Naive thymus-derived CD8-positive, alpha-beta T cell (primary cell): ENCODE results near the gene TXNRD1. TPM values are rescaled to one million over a fixed set of nuclear protein-coding genes. Genes with fewer than 3 reads are reported as not detected.
"Not testable (repeated sequence)": the region's sequence is repeated elsewhere in the genome, so short reads cannot be mapped to it uniquely, and the experiment has no call there.

Experiments
- ATAC-seq, 2 donors: fragments of 150-1000 bp; cut with Tn5 transposase in 1 of 2; sonication (Bioruptor Pico), chemical (Tn5 transposase) in 1 of 2; 1 replicate in 1 of 2; 2 replicates in 1 of 2; pipeline ENCODE4 v1.10.0; 2021; ENCODE audit warnings: mild to moderate bottlenecking in 2 of 2, moderate library complexity in 2 of 2
- POLR2A ChIA-PET: fragments of 350-600 bp; sonication (Branson Sonifier 250); formaldehyde crosslinking; loops from one replicate; lab custom pipeline; 2021; ENCODE audit warnings: antibody characterized with exemption; lab: Charles Lee
- DNase-seq, 10 donors: peaks; one replicate each; pipeline versions ENCODE4 v3.0.0 to v3.0.0-alpha.2; 2020 to 2022
- H3K27ac Mint-ChIP-seq, 10 donors: one replicate each; pipeline ENCODE4 v1.8.0; 2020 to 2022; ENCODE audit warnings: mild to moderate bottlenecking in 10 of 10, mixed read lengths in 10 of 10, moderate library complexity in 4 of 10, inconsistent platforms in 1 of 10
- H3K27me3 Mint-ChIP-seq, 5 donors: one replicate each; pipeline ENCODE4 v1.8.0; 2021 to 2022; ENCODE audit warnings: mixed read lengths in 5 of 5
- H3K36me3 Mint-ChIP-seq, 3 donors: one replicate each; pipeline ENCODE4 v1.8.0; 2020 to 2022; ENCODE audit warnings: mixed read lengths in 3 of 3, mild to moderate bottlenecking in 2 of 3, inconsistent platforms in 1 of 3
- H3K4me1 Mint-ChIP-seq, 4 donors: one replicate each; pipeline ENCODE4 v1.8.0; 2021 to 2022; ENCODE audit warnings: mixed read lengths in 4 of 4
- H3K4me3 Mint-ChIP-seq, 10 donors: one replicate each; pipeline ENCODE4 v1.8.0; 2020 to 2022; ENCODE audit warnings: mild to moderate bottlenecking in 10 of 10, mixed read lengths in 10 of 10, moderate library complexity in 6 of 10, inconsistent platforms in 1 of 10
- H3K9me3 Mint-ChIP-seq, 9 donors: one replicate each; pipeline ENCODE4 v1.8.0; 2020 to 2022; ENCODE audit warnings: mixed read lengths in 9 of 9, mild to moderate bottlenecking in 3 of 9, inconsistent platforms in 1 of 9, moderate library complexity in 1 of 9
- polyA plus RNA-seq, 3 donors: library from polyadenylated mRNA; unstranded; fragments of 300-500 nt; fragmentation: Illumina TruSeq; gene quantifications; one replicate each; pipeline ENCODE4 v1.2.3, GENCODE V29; 2021
- total RNA-seq, 8 experiments: library from RNA in 2 of 8; stranded (reverse) in 2 of 8; gene quantifications; one replicate each; pipeline ENCODE4 v1.2.3 and lab custom pipeline; 2021 to 2026

The TXNRD1 gene
- total and polyA plus RNA-seq, 5 experiments from 2014 or later: 18.7 to 102 (median 29.6) TPM

DNA sequence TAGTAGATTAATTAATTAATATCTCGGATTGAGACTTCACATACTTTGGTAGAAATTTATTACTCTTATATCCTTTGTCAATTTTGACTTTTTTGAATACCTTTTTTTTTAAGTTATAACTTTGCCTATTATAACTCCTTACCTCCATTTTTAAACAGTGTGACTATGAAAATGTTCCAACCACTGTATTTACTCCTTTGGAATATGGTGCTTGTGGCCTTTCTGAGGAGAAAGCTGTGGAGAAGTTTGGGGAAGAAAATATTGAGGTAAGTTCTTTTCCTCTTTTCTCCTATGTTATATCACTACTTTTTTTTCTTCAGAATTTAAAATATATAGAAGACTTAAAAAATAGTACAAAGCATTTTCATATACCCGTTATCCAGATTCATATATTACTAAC, 115.8 kb downstream of the TXNRD1 start:
- Mint-ChIP-seq H3K9me3 (no peaks in the 10 kb centered on the region), H3K36me3 (peaks cover 0 to 60% (median 16%) of the 10 kb centered on the region in 3 donors), H3K27me3 (no peaks in the 10 kb centered on the region), H3K27ac (no peak overlapping the region), H3K4me3 (no peak overlapping the region), H3K4me1 (no peaks in the 10 kb centered on the region)
- POLR2A ChIA-PET: no interaction called here
- no peak for DNase-seq
- no peak for ATAC-seq

GRCh38 chr12:104332273-104332672, 116.7 kb downstream of the TXNRD1 start:
- H3K4me1 Mint-ChIP-seq, H3K9me3 Mint-ChIP-seq, H3K27ac Mint-ChIP-seq, H3K4me3 Mint-ChIP-seq, DNase-seq, H3K27me3 Mint-ChIP-seq, ATAC-seq, POLR2A ChIA-PET: not testable (repeated sequence)
- peaks cover 0 to 59% (median 11%) of the 10 kb centered on the region in 3 donors for H3K36me3 Mint-ChIP-seq

DNA sequence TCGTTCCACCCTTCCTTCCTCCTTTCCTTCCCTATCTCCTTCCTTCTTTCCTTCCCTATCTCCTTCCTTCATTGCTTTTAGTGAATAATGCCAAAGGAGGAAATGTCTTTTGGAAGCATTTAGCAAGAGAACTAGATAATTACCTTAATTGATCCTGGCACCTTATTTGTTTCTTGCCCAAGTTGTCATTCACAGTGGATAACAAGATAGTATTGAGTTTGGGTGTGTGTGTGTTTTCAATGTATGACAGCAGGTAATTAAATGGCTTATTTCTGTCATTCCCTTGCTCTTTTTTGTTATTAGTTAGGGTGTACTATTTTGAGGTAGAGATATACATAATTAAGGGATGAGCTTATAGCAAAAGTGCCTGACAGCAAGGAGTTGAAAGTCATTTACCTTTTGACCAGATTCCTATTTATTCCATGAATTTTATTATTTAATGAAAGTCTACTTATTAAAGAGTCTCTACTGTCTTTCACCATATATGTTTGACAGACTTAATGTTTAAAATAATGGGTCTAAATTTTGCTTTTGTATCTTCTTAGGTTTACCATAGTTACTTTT, 118.2 kb downstream of the TXNRD1 start:
- no peaks in the 10 kb centered on the region for H3K27me3 Mint-ChIP-seq
- DNase-seq: no peak
- no peak for ATAC-seq
- H3K27ac Mint-ChIP-seq: peak overlapping the region in 1 of 10 donors; percentile 50
- peaks cover 0 to 58% (median 5%) of the 10 kb centered on the region in 3 donors for H3K36me3 Mint-ChIP-seq
- H3K4me1 Mint-ChIP-seq: no peaks in the 10 kb centered on the region
- no peaks in the 10 kb centered on the region for H3K9me3 Mint-ChIP-seq
- no peak overlapping the region for H3K4me3 Mint-ChIP-seq
- POLR2A ChIA-PET: no interaction called here

GRCh38 chr12:104334581-104334980, 119.0 kb downstream of the TXNRD1 start:
- Mint-ChIP-seq H3K27ac (no peak overlapping the region), H3K36me3 (peaks cover 0 to 59% (median 7%) of the 10 kb centered on the region in 3 donors), H3K4me1 (no peaks in the 10 kb centered on the region), H3K9me3 (no peaks in the 10 kb centered on the region), H3K27me3 (no peaks in the 10 kb centered on the region), H3K4me3 (no peak overlapping the region)
- DNase-seq (no peak), ATAC-seq (no peak)
- POLR2A ChIA-PET: no interaction called here

GRCh38 chr12:104336115-104336514, 120.5 kb downstream of the TXNRD1 start:
- Mint-ChIP-seq H3K4me3 (no peak overlapping the region), H3K4me1 (no peaks in the 10 kb centered on the region), H3K27me3 (no peaks in the 10 kb centered on the region), H3K9me3 (no peaks in the 10 kb centered on the region), H3K36me3 (peaks cover 0 to 66% (median 7%) of the 10 kb centered on the region in 3 donors), H3K27ac (no peak overlapping the region)
- ATAC-seq (no peak), DNase-seq (no peak)
- POLR2A ChIA-PET: no interaction called here

- Mint-ChIP-seq H3K9me3 (no peaks in the 10 kb centered on the region), H3K27me3 (no peaks in the 10 kb centered on the region), H3K4me1 (no peaks in the 10 kb centered on the region), H3K27ac (peak overlapping the region in 1 of 10 donors; percentile 29), H3K4me3 (no peak overlapping the region), H3K36me3 (peaks cover 0 to 69% (median 6%) of the 10 kb centered on the region in 3 donors)
- ATAC-seq: no peak
- POLR2A ChIA-PET: no interaction called here
- no peak for DNase-seq
Observed at GRCh38 chr12:104337030-104337558, 121.5 kb downstream of the TXNRD1 start.

GRCh38 chr12:104339663-104340062, 124.1 kb downstream of the TXNRD1 start:
- no peak for ATAC-seq
- Mint-ChIP-seq H3K9me3 (no peaks in the 10 kb centered on the region), H3K4me3 (no peak overlapping the region), H3K27me3 (no peaks in the 10 kb centered on the region), H3K36me3 (peaks cover 0 to 73% (median 6%) of the 10 kb centered on the region in 3 donors), H3K4me1 (peaks cover 0 to 5% (median 0%) of the 10 kb centered on the region in 4 donors), H3K27ac (peak overlapping the region in 1 of 10 donors; percentile 3)
- POLR2A ChIA-PET: no interaction called here
- DNase-seq: no peak

DNA sequence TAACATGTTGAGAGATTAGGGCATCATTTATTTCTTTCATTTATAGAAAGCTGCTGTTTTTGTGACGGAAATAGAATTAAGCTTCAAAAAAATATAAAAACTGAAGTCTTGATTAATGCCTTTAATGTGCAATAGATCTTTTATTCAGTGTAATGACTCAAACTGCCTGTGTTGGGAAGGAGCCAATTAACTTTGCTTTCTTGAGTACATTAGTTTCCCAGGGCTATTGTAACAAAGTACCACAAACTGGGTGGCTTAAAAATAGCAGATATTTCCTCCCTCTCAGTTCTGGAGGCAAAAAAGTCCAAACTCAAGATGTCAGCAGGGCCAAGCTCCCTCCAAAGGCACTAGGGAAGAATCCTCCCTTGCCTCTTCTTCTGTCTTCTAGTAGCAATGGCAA, 124.6 kb downstream of the TXNRD1 start:
- DNase-seq: no peak
- H3K4me1 Mint-ChIP-seq: peaks cover 0 to 5% (median 0%) of the 10 kb centered on the region in 4 donors
- H3K4me3 Mint-ChIP-seq: no peak overlapping the region
- POLR2A ChIA-PET: no interaction called here
- H3K36me3 Mint-ChIP-seq: peaks cover 0 to 68% (median 3%) of the 10 kb centered on the region in 3 donors
- H3K27ac Mint-ChIP-seq: no peak overlapping the region
- H3K9me3 Mint-ChIP-seq: no peaks in the 10 kb centered on the region
- no peaks in the 10 kb centered on the region for H3K27me3 Mint-ChIP-seq
- no peak for ATAC-seq

DNA sequence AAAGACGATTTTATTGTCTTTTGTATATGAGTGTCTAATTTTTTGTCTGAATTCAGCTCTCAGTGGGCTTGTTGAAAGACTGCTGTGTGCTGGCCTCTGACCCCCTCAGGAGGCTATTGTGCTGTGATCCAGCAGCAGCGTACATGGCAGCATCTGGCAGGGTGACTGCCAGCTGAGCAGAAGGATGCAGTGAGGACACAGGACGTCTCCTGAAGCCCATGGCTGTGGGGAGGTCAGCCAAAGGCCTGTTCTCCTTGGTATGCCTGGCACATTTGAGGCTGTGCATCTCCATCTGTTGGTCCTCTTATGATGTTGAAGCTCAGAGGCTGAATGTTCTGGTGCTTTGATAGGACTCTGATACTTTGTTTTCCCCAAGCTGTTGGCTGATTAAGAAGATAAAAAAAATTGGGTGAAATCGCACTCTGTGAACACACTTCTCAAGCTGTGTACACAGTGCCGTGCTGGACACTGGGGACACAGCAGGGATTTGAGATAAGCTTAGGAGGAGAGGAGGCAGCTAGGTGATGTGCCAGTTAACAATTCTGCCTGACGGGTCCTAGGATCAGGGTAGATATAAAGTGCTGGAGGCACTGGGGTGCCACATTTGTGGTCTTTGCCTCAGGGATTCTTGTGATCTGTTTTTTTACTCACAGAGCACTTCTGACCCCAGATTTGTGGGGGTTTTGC, 125.5 kb downstream of the TXNRD1 start:
- ATAC-seq: no peak
- POLR2A ChIA-PET: interaction anchor here (0.6 kb wide), 1 partner anchor 50 kb away, joined by 4 read pairs; no protein-coding TSS in a partner anchor
- H3K27me3 Mint-ChIP-seq: no peaks in the 10 kb centered on the region
- no peak overlapping the region for H3K4me3 Mint-ChIP-seq
- H3K4me1 Mint-ChIP-seq: peaks cover 0 to 5% (median 0%) of the 10 kb centered on the region in 4 donors
- DNase-seq: no peak
- no peaks in the 10 kb centered on the region for H3K9me3 Mint-ChIP-seq
- peaks cover 0 to 70% (median 3%) of the 10 kb centered on the region in 3 donors for H3K36me3 Mint-ChIP-seq
- no peak overlapping the region for H3K27ac Mint-ChIP-seq

DNA sequence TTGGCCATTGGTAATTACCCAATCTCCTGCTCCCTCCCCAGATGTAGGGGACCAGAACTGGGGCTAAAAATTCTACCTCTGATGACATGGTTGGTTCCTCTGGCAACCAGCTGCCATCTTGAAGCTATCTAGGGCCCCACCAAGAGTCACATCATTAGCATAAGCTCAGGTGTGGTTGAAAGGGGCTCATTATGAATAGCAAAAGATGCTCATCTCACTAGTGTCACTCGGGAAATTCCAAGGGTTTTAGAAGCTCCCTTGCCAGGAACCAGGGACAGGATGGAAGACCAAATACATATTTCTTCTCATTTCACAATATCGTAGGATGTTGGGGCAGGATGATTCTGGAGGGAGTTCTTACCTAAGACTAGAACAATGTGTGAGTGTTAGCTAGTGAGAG, 126.6 kb downstream of the TXNRD1 start:
- ATAC-seq (no peak), DNase-seq (no peak)
- no peak overlapping the region for H3K27ac Mint-ChIP-seq
- peaks cover 0 to 66% (median 3%) of the 10 kb centered on the region in 3 donors for H3K36me3 Mint-ChIP-seq
- H3K4me1 Mint-ChIP-seq: peaks cover 0 to 5% (median 0%) of the 10 kb centered on the region in 4 donors
- H3K9me3 Mint-ChIP-seq: no peaks in the 10 kb centered on the region
- POLR2A ChIA-PET: no interaction called here
- no peak overlapping the region for H3K4me3 Mint-ChIP-seq
- H3K27me3 Mint-ChIP-seq: no peaks in the 10 kb centered on the region

GRCh38 chr12:104342635-104343249, 127.2 kb downstream of the TXNRD1 start:
- no peaks in the 10 kb centered on the region for H3K9me3 Mint-ChIP-seq
- peaks cover 0 to 5% (median 0%) of the 10 kb centered on the region in 4 donors for H3K4me1 Mint-ChIP-seq
- DNase-seq (no peak), ATAC-seq (no peak)
- peaks cover 0 to 69% (median 5%) of the 10 kb centered on the region in 3 donors for H3K36me3 Mint-ChIP-seq
- POLR2A ChIA-PET: no interaction called here
- H3K27ac Mint-ChIP-seq: peak overlapping the region in 4 of 10 donors; percentile 22 to 79 (median 56)
- H3K27me3 Mint-ChIP-seq: no peaks in the 10 kb centered on the region
- H3K4me3 Mint-ChIP-seq: no peak overlapping the region

DNA sequence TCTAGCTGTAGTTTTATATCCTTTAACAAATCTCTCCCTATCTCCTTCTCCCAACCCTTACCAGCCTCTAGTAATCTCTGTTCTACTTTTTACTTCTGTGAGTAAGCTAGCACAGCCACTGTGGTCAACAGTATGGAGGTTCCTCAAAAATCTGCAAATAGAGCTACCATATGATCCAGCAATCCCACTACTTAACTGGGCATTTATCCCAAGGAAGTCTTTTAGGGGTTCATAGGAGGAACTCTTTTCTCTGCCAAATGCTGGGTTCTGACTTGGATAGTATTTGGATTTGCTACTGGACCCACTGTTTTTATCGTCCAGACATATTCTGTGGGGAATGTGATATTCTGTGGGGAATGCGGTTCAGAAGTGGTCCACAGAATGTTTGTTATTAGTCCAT, 129.1 kb downstream of the TXNRD1 start:
- no peak overlapping the region for H3K4me3 Mint-ChIP-seq
- H3K9me3 Mint-ChIP-seq: no peaks in the 10 kb centered on the region
- DNase-seq: no peak
- POLR2A ChIA-PET: no interaction called here
- H3K27ac Mint-ChIP-seq: peak overlapping the region in 1 of 10 donors; percentile 64
- H3K27me3 Mint-ChIP-seq: no peaks in the 10 kb centered on the region
- H3K4me1 Mint-ChIP-seq: peaks cover 0 to 5% (median 0%) of the 10 kb centered on the region in 4 donors
- peaks cover 0 to 71% (median 2%) of the 10 kb centered on the region in 3 donors for H3K36me3 Mint-ChIP-seq
- ATAC-seq: no peak
